Effector memory CD8-positive, alpha-beta T cell (primary cell): Measurements from ENCODE around the gene HOATZ.

Experiments
- ATAC-seq: fragments of 150-1000 bp; cut with Tn5 transposase; replicated peaks from 2 replicates; pipeline ENCODE4 v1.10.0; 2021; ENCODE audit warnings: mild to moderate bottlenecking, moderate library complexity
- DNase-seq, 3 experiments: peaks; one replicate each; pipeline ENCODE4 v3.0.0; 2021
- H3K27ac Mint-ChIP-seq, 2 donors: one replicate each; pipeline ENCODE4 v1.8.0; 2022; ENCODE audit warnings: mild to moderate bottlenecking in 2 of 2, mixed read lengths in 2 of 2, moderate library complexity in 2 of 2
- H3K27me3 Mint-ChIP-seq, 2 donors: one replicate each; pipeline ENCODE4 v1.8.0; 2022; ENCODE audit warnings: mixed read lengths in 2 of 2
- H3K36me3 Mint-ChIP-seq: one replicate; pipeline ENCODE4 v1.8.0; 2022; ENCODE audit warnings: mild to moderate bottlenecking, moderate library complexity, mixed read lengths; ENCODE audit not compliant: insufficient read depth
- H3K4me1 Mint-ChIP-seq, 2 donors: one replicate each; pipeline ENCODE4 v1.8.0; 2022; ENCODE audit warnings: low read depth in 2 of 2, mixed read lengths in 2 of 2
- H3K4me3 Mint-ChIP-seq, 2 donors: one replicate each; pipeline ENCODE4 v1.8.0; 2022; ENCODE audit warnings: mild to moderate bottlenecking in 2 of 2, mixed read lengths in 2 of 2, moderate library complexity in 2 of 2
- H3K9me3 Mint-ChIP-seq, 2 donors: one replicate each; pipeline ENCODE4 v1.8.0; 2022; ENCODE audit warnings: mixed read lengths in 2 of 2
- total RNA-seq, 9 experiments: gene quantifications; one replicate each; lab custom pipeline; 2026; lab: John Stamatoyannopoulos, UW

Gene HOATZ
- total RNA-seq, result 0 to 0.10 (median 0) reads per million in 9 experiments

GRCh38 chr11:111514216-111515031 lies at the start of gene HOATZ:
HOATZ (plus strand) TSS chr11:111514778; CDS start chr11:111514785, 7 bp downstream.
- H3K27me3 Mint-ChIP-seq, result peaks cover 43 to 47% of the 10 kb centered on the region in 2 donors
- DNase-seq, result no peak
- H3K4me1 Mint-ChIP-seq, result peaks cover 0 to 6% of the 10 kb centered on the region in 2 donors
- no peak for ATAC-seq
- no peaks in the 10 kb centered on the region for H3K36me3 Mint-ChIP-seq
- H3K4me3 Mint-ChIP-seq, result no peak within 1 kb of the TSS
- H3K9me3 Mint-ChIP-seq, result no peaks in the 10 kb centered on the region
- H3K27ac Mint-ChIP-seq, result no peak within 1 kb of the TSS

DNA sequence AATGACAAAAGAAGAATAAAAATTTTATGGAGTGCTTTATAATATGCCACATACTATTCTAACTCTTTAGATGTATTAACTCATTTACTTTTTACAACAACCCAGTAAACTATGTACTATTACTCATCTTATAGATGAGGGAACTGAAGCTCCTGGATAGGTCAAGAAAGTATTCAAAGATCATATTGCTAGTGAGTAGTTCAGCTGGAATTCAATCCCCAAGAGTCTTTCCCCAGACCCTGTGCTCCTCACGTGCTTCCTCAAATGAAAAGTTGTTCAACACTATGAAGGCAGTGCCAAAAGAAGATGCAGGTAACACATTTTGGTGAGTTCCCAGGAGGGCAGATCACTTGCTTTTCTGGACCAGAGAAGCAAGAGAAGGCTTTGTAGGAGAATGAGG lies 49.2 kb upstream of the HOATZ start:
- no peak overlapping the region for H3K4me3 Mint-ChIP-seq
- no peaks in the 10 kb centered on the region for H3K36me3 Mint-ChIP-seq

GRCh38 chr11:111466615-111467014 lies 48.0 kb upstream of the HOATZ start:
- Mint-ChIP-seq H3K4me1 (no peaks in the 10 kb centered on the region), H3K36me3 (no peaks in the 10 kb centered on the region), H3K27ac (no peak overlapping the region), H3K4me3 (no peak overlapping the region), H3K27me3 (peaks cover 31 to 50% of the 10 kb centered on the region in 2 donors), H3K9me3 (no peaks in the 10 kb centered on the region)
- ATAC-seq (no peak), DNase-seq (no peak)

More for the DNA sequence above, 49.2 kb upstream of the HOATZ start:
- Mint-ChIP-seq H3K4me1 (no peaks in the 10 kb centered on the region), H3K9me3 (no peaks in the 10 kb centered on the region), H3K27me3 (peaks cover 41 to 62% of the 10 kb centered on the region in 2 donors), H3K27ac (no peak overlapping the region)
- no peak for DNase-seq
- ATAC-seq, result no peak

- ATAC-seq (no peak), DNase-seq (no peak)
- Mint-ChIP-seq H3K9me3 (no peaks in the 10 kb centered on the region), H3K36me3 (no peaks in the 10 kb centered on the region), H3K27ac (no peak overlapping the region), H3K4me1 (no peaks in the 10 kb centered on the region), H3K27me3 (peaks cover 23 to 31% of the 10 kb centered on the region in 2 donors), H3K4me3 (no peak overlapping the region)
These were observed 45.4 kb upstream of the HOATZ start for GRCh38 chr11:111469200-111469599.

DNA sequence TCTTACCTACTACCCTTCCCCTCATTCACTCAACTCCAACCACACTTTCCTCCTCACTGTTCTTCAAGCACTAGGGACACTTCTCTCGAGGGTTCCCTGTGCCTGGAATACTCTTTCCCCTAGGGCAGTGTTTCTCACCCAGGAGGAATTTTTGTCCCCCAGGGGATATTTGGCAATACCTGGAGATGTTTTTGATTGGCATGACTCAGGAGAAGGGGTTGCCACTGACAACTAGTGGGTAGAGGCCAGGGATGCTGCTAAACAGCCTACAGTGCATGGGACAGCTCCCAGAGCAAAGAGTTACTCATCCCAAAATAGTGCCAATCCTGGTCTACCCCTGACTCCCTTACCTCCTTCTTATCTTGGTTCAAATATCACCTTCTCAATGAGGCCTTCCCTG lies 42.4 kb upstream of the HOATZ start:
- Mint-ChIP-seq H3K4me1 (no peaks in the 10 kb centered on the region), H3K27me3 (peaks cover 21 to 34% of the 10 kb centered on the region in 2 donors), H3K4me3 (no peak overlapping the region), H3K27ac (no peak overlapping the region), H3K36me3 (no peaks in the 10 kb centered on the region), H3K9me3 (no peaks in the 10 kb centered on the region)
- DNase-seq (no peak), ATAC-seq (no peak)

- Mint-ChIP-seq H3K27me3 (peaks cover 28 to 42% of the 10 kb centered on the region in 2 donors), H3K4me1 (no peaks in the 10 kb centered on the region), H3K27ac (no peak overlapping the region), H3K4me3 (no peak overlapping the region), H3K36me3 (no peaks in the 10 kb centered on the region), H3K9me3 (no peaks in the 10 kb centered on the region)
- DNase-seq, result no peak
- no peak for ATAC-seq
These were observed 40.1 kb upstream of the HOATZ start for GRCh38 chr11:111474432-111474831.

GRCh38 chr11:111476366-111476765 lies 38.2 kb upstream of the HOATZ start:
- no peak overlapping the region for H3K4me3 Mint-ChIP-seq
- DNase-seq (no peak), ATAC-seq (no peak)
- H3K9me3 Mint-ChIP-seq, result no peaks in the 10 kb centered on the region
- no peak overlapping the region for H3K27ac Mint-ChIP-seq
- H3K27me3 Mint-ChIP-seq, result peaks cover 32 to 45% of the 10 kb centered on the region in 2 donors
- H3K36me3 Mint-ChIP-seq, result no peaks in the 10 kb centered on the region
- no peaks in the 10 kb centered on the region for H3K4me1 Mint-ChIP-seq

DNA sequence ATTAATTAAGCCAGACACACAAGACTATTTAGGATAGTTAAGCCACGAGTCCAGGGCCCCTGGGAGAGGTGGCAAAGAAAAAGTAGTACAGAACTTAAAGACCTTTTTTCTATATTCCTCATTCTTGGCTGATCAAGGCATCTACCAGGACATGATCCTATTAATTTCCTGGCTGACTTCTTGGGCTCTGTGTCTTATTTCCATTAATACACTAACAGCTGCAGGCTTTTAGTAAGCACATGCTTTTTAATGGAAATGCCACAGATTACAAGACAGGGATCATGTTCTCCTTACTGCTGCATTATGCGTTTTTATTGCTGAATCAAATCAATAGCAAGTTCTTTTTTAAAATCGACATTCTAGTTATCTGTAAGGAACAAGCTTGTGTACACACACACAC lies 37.6 kb upstream of the HOATZ start:
- Mint-ChIP-seq H3K36me3 (no peaks in the 10 kb centered on the region), H3K27ac (no peak overlapping the region), H3K4me1 (no peaks in the 10 kb centered on the region), H3K27me3 (peaks cover 32 to 45% of the 10 kb centered on the region in 2 donors), H3K4me3 (no peak overlapping the region), H3K9me3 (no peaks in the 10 kb centered on the region)
- DNase-seq (no peak), ATAC-seq (no peak)

DNA sequence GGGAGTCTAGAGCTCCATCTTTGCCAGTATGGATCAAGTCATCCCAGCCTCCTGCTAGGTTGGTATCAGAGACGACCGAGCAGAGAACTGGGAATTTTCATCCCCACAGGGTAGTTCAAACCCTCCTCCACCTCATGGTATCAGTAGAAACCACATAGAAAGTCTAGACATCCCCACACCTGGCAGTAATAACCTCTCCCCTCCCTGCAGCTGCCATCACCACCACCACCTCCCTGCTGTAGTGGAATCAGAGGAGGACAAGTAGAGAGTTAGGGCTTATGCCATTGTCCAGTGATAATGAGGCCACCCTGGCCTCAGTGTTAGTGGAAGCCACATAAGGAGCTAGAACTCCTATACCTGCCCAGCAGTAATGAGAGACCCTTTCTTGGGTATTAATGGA lies 36.7 kb upstream of the HOATZ start:
- Mint-ChIP-seq H3K9me3 (peaks cover 0 to under 1% of the 10 kb centered on the region in 2 donors), H3K36me3 (no peaks in the 10 kb centered on the region), H3K4me1 (no peaks in the 10 kb centered on the region), H3K27me3 (peaks cover 32 to 45% of the 10 kb centered on the region in 2 donors), H3K27ac (no peak overlapping the region), H3K4me3 (no peak overlapping the region)
- DNase-seq, result no peak
- ATAC-seq, result no peak

DNA sequence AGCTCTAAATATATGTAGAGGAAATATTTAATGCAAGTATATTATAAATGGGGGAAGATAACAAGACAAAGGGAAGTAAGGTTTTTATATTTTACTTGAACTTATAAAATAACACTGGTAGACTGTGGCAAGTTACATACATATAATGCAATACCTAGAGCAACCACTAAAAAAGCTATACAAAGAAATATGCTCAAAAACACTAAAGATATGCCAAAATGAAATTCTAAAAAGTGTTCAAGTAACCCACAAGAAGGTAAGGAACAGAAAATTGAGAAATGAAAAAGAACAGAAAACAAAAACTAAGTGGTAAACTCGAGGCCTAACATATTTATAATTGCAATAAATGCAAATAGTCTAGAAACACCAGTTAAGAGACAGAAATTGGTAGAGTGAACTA lies 34.9 kb upstream of the HOATZ start:
- Mint-ChIP-seq H3K4me3 (no peak overlapping the region), H3K36me3 (no peaks in the 10 kb centered on the region), H3K9me3 (peaks cover 2 to 11% of the 10 kb centered on the region in 2 donors), H3K27me3 (peaks cover 47 to 55% of the 10 kb centered on the region in 2 donors), H3K27ac (no peak overlapping the region), H3K4me1 (no peaks in the 10 kb centered on the region)
- DNase-seq, result no peak
- ATAC-seq, result no peak

DNA sequence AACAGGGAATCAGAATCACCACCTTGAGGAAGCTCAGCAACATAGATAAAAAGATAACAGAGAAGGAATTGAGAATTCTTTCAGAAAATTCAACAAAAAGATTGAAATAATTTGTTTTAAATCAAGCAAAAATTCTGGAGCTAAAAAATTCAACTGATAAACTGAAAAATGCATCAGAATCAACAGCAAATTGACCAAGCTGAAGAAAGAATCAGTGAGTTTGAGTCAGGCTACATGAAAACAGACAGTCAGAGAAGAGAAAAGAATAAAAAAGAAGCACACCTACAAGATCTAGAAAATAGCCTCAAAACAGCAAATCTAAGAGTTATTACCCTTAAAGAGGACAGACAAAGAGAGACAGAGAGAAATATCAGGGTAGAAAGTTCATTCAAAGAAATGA lies 31.1 kb upstream of the HOATZ start:
- Mint-ChIP-seq H3K36me3 (no peaks in the 10 kb centered on the region), H3K9me3 (peaks cover 7 to 16% of the 10 kb centered on the region in 2 donors), H3K4me3 (no peak overlapping the region), H3K27me3 (peaks cover 44 to 68% of the 10 kb centered on the region in 2 donors), H3K27ac (no peak overlapping the region), H3K4me1 (no peaks in the 10 kb centered on the region)
- DNase-seq, result no peak
- ATAC-seq, result no peak

DNA sequence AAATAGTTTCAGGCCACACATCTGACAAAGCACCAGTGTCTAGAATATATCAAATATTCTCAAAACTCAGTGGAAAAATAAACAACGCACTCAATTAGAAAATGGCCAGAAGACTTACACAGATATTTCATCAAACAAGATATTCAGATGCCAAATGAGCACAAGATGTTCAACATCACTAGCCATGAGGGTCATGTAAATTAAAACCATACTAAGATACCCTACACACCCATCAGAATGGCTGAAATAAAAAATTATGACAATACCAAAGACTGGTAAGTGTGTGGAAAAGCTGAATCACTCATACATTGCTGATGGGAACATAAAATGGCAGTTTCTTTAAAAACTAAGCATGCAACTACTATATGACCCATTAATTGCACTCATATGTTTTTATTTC lies 24.1 kb upstream of the HOATZ start:
- peaks cover 5 to 7% of the 10 kb centered on the region in 2 donors for H3K9me3 Mint-ChIP-seq
- ATAC-seq (no peak), DNase-seq (no peak)
- H3K4me3 Mint-ChIP-seq, result no peak overlapping the region
- no peaks in the 10 kb centered on the region for H3K4me1 Mint-ChIP-seq
- no peaks in the 10 kb centered on the region for H3K36me3 Mint-ChIP-seq
- H3K27me3 Mint-ChIP-seq, result peaks cover 45 to 49% of the 10 kb centered on the region in 2 donors
- H3K27ac Mint-ChIP-seq, result no peak overlapping the region

GRCh38 chr11:111494040-111494439 lies 20.5 kb upstream of the HOATZ start:
- Mint-ChIP-seq H3K27me3 (peaks cover 36 to 43% of the 10 kb centered on the region in 2 donors), H3K4me3 (no peak overlapping the region), H3K36me3 (no peaks in the 10 kb centered on the region), H3K4me1 (no peaks in the 10 kb centered on the region), H3K9me3 (no peaks in the 10 kb centered on the region), H3K27ac (no peak overlapping the region)
- ATAC-seq, result no peak
- no peak for DNase-seq

DNA sequence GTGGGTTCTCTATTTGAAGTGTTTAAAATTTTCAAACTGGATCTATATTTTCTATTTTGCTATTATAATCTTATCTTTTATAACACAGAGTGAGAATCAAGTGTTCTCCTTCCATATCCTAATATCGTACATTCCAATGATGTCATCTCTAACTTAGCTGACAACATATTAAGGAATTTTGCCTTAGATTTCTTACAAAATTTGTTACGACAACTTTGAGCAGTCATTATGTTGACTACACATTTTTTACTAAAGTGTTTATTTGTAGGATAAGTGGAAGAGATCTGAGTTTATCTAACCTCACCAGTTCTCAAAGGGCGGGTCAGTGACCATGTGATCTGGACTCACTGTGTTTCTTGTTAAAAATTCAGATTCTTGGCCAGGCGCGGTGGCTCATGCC lies 15.1 kb upstream of the HOATZ start:
- H3K36me3 Mint-ChIP-seq, result no peaks in the 10 kb centered on the region
- H3K4me3 Mint-ChIP-seq, result no peak overlapping the region
- H3K27ac Mint-ChIP-seq, result no peak overlapping the region
- no peaks in the 10 kb centered on the region for H3K4me1 Mint-ChIP-seq
- DNase-seq, result no peak
- H3K9me3 Mint-ChIP-seq, result no peaks in the 10 kb centered on the region
- ATAC-seq, result no peak
- H3K27me3 Mint-ChIP-seq, result peaks cover 38 to 62% of the 10 kb centered on the region in 2 donors
